Measurements from ENCODE around the gene LIX1L. TPM values are rescaled to one million over a fixed set of nuclear protein-coding genes. Genes with fewer than 3 reads are reported as not detected.
"Not testable (repeated sequence)": the region's sequence is repeated elsewhere in the genome, so short reads cannot be mapped to it uniquely, and the experiment has no call there.

The LIX1L gene
- total RNA-seq, 1 experiment from 2014 or later: 45.1 TPM

DNA sequence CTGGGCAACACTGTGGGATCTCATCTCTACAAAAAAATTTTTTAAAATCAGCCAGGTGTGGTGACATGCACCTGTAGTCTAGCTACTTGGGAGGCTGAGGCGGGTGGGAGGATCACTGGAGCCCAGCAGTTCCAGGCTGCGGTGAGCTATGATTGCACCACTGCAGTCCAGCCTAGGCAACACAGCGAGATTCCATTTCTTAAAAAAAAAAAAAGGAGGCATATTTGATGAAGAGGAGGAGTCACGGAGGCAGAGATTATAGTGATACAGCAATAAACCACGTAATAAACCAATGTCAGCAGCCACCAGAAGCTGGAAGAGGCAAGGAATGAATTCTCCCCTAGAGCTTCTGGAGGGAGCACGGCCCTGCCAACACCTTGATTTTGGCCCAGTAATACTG lies 4.0 kb downstream of the LIX1L start:
- in situ Hi-C loops (cut with HindIII; ENCODE audit: low pct_unique_long_range_greater_than_20kb, low sequenced_read_pairs): no loop called here

DNA sequence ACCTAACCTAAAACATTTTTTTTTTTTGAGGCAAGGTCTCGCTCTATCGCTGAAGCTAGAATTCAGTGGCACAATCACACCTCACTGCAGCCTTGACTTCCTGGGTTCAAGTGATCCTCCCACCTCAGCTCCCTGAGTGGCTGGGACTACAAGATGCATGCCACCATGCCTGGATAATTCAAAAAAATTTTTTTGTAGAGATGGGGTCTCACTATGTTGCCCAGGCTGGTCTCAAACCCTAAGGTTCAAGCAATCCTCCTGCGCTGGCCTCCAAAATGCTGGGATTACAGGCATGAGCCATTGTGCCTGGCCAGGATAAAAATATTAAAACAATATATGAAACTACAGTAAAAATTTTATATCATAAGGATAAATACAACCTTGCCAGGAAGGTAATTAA lies 4.9 kb downstream of the LIX1L start:
- in situ Hi-C loops (cut with HindIII; ENCODE audit: low pct_unique_long_range_greater_than_20kb, low sequenced_read_pairs): no loop called here
- DNase-seq (ENCODE audit: low read depth, low spot score): no peak

More for the DNA sequence above, 4.0 kb downstream of the LIX1L start:
- DNase-seq (ENCODE audit: low read depth, low spot score): no peak

DNA sequence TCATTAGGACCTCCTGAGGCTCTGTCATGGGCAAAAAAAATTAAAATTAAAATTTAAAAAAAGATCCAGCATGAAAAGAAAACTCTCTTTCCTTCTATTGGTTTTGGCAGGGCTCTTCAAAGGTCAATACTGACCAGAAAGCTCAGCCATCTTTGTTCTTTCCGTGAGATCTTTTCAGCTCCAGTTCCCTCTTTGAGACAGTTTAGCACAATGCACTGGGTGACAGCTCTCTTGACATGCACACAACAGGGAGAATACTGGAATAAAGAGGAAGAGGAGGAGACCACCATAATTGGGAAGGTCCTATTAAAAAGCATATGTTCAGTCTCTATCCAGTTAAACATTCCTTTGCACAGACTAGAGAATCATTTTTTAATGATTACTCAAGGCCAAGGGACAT lies 6.3 kb downstream of the LIX1L start:
- in situ Hi-C loops (cut with HindIII; ENCODE audit: low pct_unique_long_range_greater_than_20kb, low sequenced_read_pairs): no loop called here
- no peak for DNase-seq (ENCODE audit: low read depth, low spot score)

DNA sequence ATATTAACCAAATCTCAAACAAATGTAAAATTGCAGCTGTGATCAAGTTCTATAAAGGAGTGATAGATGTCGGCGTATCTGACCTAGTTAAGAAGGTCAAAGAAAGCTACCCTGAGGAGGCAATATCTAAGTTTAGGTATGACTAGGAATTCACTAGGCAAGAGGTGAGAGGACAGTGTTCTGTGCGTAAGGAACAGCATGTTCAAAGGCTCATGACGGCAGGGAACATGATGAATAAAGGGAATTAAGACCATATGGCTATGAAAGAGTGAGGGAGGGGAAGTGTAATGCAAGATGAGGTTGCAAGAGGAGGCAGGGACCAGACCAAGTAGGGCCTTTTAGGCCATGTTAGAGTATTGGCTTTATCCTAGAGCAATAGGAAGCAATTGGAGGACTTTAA lies 8.6 kb downstream of the LIX1L start:
- in situ Hi-C loops (cut with HindIII; ENCODE audit: low pct_unique_long_range_greater_than_20kb, low sequenced_read_pairs): no loop called here

DNA sequence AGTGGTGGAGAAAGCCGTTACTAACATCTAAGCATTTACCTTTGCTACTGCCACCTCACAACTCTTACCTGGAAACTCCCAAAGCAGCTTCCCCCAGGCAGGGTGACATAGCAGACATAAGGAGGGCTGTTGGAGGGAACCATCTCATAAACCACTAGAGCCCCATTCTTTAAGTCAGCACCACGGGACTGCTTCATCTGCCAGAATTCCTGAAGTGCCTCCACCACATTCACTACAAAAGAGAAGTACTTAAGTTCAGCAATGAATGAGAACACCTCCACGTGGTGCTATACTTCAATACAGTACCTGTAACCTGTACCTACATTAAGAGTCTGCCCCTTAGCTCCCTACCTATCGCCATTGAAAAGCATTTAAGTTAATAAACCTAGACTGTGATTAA lies 10.3 kb downstream of the LIX1L start:
- no peak for DNase-seq (ENCODE audit: low read depth, low spot score)
- in situ Hi-C loops (cut with HindIII; ENCODE audit: low pct_unique_long_range_greater_than_20kb, low sequenced_read_pairs): no loop called here

More for the DNA sequence above, 8.6 kb downstream of the LIX1L start:
- DNase-seq (ENCODE audit: low read depth, low spot score): no peak

DNA sequence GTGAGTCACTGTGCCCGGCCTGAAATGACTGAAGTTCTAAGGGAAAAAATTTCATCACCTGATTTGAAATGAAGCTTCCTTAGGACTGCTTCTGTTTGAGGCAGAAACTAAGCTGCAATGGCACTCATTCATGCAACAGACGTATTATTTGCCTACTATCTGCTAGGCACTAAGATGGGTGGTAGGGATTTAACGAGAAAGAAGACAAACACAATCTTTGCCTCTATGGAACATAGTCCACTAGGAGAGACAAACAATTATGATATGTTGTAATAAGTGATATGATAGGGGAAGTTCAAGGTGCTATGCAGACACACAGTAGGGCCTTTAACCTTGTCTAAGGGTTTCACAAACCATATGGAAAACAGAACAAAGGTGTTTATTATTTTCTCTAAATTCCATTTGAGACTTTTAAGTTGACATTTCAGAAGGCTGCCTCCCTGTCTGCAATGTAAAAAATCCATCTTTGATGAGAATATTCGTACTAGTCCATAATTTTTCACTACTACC lies 11.3 kb downstream of the LIX1L start:
- DNase-seq (ENCODE audit: low read depth, low spot score): no peak
- in situ Hi-C loops (cut with HindIII; ENCODE audit: low pct_unique_long_range_greater_than_20kb, low sequenced_read_pairs): no loop called here

DNA sequence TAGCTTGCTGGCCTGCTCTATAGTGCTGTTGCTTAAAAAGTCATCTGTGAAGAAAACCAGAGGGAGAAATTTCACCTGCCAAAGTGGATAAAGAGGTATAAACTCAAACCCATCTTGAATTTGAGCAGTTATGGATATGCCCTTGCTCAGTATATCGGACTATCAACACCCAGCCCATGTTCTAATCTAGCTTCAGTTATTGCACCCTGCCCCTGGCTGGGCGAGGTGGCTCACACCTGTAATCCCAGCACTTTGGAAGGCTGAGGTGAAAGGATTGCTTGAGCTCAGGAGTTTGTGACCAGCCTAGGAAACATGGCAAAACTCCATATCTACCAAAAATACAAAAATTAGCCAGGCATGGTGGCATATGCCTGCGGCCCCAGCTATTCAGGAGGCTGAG lies 13.3 kb downstream of the LIX1L start:
- DNase-seq (ENCODE audit: low read depth, low spot score): no peak
- in situ Hi-C loops (cut with HindIII; ENCODE audit: low pct_unique_long_range_greater_than_20kb, low sequenced_read_pairs): no loop called here

DNA sequence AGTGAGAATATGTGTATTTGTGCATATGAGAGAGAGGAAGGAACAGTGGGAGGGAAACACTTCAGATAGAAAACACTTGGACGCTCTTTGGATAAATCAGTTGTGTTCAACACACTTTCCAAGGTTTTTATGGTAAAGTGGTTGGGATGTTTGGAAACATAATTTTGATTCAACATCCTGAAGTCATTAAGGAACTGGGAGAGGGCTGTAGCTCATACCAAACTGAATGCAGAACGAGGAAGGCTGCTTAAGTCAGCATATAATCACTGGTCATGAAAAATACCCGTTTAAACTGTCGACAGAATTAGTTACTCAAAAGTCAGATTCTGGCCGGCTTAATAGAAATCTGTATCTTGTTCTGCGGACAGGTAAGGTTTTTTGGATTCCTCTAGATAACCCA lies 14.9 kb downstream of the LIX1L start:
- no peak for DNase-seq (ENCODE audit: low read depth, low spot score)
- in situ Hi-C loops (cut with HindIII; ENCODE audit: low pct_unique_long_range_greater_than_20kb, low sequenced_read_pairs): no loop called here

DNA sequence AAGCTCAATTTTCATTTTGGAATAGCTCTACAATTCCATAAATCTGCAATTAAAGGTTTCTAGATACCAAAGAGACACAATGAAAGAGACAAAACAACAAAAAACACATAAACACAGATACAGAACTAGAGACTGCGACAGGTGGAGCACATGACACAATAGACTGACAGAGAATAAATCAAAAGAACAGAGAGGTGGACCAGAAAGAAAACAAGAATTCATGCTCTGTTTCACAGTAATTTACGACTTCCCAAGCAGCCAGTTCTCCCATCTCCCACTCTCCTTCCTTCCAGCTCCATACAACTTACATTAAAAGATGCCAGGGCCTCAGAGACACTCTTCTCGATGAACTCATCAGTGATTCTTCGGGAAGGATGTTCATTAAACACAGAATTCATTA lies 15.4 kb downstream of the LIX1L start:
- DNase-seq (ENCODE audit: low read depth, low spot score): no peak
- in situ Hi-C loops (cut with HindIII; ENCODE audit: low pct_unique_long_range_greater_than_20kb, low sequenced_read_pairs): no loop called here

DNA sequence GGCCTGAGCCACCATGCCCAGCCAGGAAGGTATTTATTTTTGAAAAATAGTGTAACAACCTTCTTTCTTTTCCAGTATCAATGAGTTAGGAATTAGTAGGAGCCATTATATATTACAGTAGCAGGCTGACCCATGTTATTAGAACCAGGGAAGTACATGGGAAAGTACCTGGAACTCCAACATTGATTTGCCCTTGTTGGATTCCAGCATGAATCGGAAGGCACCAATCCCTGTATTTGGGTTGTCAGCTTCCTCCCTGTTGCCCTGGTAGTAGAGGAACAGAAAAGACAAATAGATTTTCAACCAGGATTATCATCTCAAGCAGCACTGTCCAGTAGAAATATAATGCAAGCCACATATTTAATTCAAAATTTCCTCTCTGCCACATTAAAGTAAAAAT lies 20.4 kb downstream of the LIX1L start:
- no peak for DNase-seq (ENCODE audit: low read depth, low spot score)
- in situ Hi-C loops (cut with HindIII; ENCODE audit: low pct_unique_long_range_greater_than_20kb, low sequenced_read_pairs): no loop called here

DNA sequence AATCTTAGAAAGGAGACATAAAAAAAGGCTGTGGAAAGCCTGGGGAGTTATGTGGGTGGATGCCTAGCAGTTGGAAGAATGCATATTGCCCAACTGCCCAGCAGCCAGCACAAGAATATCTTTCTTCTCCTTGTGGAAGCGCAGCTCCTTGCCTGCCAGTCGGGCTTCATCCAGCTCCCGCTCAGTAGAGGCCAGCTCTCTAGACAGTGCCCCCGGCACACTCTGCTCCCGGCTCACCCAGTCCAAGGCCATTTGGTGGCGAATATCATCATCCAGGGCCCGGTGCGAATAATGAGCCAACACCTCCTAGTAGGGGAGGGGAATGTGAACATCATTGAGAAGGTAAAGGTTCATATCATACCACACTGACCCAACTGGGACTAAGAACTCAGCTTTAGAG lies 21.6 kb downstream of the LIX1L start:
- in situ Hi-C loops (cut with HindIII; ENCODE audit: low pct_unique_long_range_greater_than_20kb, low sequenced_read_pairs): no loop called here
- DNase-seq (ENCODE audit: low read depth, low spot score): peak; percentile 79

DNA sequence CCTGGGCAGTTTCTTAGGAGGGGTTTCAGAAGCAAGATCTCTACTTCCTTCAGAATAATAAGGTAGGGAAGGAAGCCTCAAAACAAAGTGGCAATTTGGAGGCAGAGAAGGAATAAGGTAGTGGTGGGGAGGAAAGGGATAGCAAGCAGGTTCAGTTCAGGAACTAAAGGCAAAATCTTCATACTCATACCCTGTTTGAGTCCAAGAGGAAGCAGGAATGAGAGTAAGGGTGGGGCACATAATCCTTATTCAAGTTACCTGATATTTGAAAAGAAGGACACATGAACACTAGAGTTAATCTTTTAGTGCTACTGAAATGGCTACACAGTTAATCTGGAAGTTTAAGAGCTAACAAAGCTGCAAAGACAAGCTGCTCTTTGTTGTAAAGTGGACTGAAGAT lies 22.1 kb downstream of the LIX1L start:
- in situ Hi-C loops (cut with HindIII; ENCODE audit: low pct_unique_long_range_greater_than_20kb, low sequenced_read_pairs): no loop called here
- DNase-seq (ENCODE audit: low read depth, low spot score): no peak

DNA sequence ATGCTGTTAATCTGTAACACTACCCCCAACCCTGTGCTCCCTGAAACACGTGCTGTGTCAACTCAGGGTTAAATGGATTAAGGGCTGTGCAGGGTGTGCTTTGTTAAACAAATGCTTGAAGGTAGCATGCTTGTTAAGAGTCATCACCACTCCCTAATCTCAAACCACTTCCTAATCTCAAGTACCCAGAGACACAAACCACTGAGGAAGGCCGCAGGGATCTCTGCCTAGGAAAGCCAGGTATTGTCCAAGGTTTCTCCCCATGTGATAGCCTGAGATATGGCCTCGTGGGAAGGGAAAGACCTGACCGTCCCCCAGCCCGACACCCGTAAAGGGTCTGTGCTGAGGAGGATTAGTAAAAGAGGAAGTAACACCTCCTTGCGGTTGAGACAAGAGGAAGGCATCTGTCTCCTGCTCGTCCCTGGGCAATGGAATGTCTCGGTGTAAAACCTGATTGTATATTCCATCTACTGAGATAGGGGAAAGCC lies 25.3 kb downstream of the LIX1L start:
- DNase-seq (ENCODE audit: low read depth, low spot score); in situ Hi-C loops (cut with HindIII; ENCODE audit: low pct_unique_long_range_greater_than_20kb, low sequenced_read_pairs): not testable (repeated sequence)

DNA sequence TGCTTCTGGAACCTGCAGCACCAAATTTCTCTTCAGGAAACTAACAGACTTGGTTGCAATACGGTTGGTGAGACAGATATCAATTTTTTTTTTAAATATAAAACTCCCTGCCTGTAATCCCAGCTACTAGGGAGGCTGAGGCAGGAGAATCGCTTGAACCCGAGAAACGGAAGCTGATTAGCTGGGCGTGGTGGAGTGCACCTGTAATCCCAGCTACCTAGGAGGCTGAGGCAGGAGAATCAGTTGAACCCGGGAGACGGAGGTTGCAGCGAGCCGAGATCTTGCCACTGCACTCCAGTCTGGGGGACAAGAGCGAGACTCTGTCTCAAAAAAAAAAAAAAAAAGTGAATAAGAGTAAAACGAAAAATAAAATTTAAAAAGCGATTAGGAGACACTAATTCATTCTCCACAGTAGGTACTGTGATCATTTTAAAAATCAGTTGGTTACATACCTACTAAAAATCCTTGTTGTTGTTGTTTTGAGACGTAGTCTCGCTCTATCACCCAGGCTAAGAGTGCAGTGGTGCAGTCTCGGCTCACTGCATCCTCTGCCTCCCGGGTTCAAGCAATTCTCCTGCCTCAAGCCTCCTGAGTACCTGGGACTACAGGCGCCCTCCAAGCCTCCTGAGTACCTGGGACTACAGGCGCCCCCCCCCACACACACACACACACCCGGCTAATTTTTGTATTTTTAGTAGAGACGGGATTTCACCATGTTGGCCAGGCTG lies 29.7 kb downstream of the LIX1L start:
- DNase-seq (ENCODE audit: low read depth, low spot score): no peak
- in situ Hi-C loops (cut with HindIII; ENCODE audit: low pct_unique_long_range_greater_than_20kb, low sequenced_read_pairs): no loop called here

DNA sequence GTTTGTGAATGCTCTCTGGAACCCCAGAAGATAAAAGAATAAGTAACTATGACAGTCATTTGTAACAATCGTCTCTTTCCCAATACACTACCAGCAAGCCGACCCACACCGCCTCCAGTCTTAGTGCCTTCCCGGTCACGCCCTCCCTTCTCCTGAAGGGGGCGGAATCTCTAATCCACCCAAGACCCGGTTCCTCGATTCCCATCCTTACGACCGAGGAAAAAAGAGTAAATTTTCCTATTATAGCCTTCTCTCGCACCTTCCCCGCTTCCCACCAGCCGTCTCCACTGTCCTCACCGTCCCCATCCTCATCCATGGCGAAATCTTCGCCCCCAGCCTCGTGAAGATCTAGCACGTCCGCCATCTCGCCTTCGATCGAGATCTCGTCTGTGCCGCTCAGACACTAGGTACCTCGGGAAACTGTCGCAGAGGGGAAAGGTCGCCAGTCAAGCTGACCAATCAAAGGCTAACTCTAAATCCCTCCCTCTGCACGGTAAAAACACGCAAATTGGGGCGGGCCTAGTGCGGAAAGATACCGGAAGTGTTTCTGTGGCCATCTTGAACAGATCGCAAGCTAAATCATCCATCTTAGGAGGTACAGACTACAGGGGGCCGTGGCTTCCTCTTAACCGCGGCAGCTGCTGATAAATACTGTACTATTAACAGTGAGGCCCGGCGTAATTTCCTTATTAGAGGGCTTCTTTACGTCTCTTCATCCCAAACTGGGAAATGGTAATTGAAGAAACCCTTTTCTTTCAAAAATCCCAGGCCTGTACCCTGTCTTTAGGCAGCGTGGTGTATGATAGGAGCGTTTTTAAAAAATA lies 30.5 kb downstream of the LIX1L start, which contains the start of gene RBM8A:
RBM8A (minus strand) TSS at position 422 of the 824 bp plus-strand sequence; CDS start at position 364, 58 bp downstream.
- in situ Hi-C loops (cut with HindIII; ENCODE audit: low pct_unique_long_range_greater_than_20kb, low sequenced_read_pairs): no loop called here
- peak; percentile 100 for DNase-seq (ENCODE audit: low read depth, low spot score)

DNA sequence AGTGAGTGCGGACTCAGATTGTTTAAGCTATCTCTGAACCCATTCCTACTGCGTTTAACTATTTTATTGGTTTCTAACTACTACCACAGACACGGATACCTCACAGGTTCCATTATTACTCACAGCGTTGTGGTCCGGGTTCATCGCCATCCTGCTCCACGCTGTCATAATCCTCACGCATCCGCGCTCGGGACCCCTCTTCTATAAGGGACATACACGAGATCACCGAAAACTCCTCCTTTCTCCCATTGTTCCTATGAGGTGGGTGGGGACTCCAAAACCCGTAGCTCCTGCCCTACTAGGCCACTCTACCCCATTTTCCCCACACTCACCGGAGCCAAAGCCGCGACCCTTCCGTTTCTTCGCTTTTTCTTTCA lies 31.1 kb downstream of the LIX1L start:
- no peak for DNase-seq (ENCODE audit: low read depth, low spot score)
- in situ Hi-C loops (cut with HindIII; ENCODE audit: low pct_unique_long_range_greater_than_20kb, low sequenced_read_pairs): no loop called here

DNA sequence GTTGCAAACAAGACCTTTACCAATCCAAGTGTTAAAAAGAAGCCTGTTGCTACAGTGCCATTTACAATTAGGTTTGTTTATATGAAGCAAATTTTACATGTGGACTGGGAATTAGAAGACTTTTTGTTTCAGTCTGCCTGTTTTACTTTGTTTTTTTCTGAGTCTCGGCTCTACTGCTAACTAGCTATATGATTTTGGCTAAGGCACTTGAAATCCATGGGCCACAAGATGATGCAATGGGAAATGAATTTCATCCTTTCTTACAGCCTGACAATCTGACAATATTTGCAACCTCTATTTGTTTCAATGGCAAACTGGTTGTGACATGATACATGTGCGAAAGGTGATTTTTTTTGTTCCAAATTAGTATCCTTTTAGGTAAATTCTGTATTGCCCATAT lies 35.6 kb downstream of the LIX1L start:
- in situ Hi-C loops (cut with HindIII; ENCODE audit: low pct_unique_long_range_greater_than_20kb, low sequenced_read_pairs): no loop called here
- no peak for DNase-seq (ENCODE audit: low read depth, low spot score)

DNA sequence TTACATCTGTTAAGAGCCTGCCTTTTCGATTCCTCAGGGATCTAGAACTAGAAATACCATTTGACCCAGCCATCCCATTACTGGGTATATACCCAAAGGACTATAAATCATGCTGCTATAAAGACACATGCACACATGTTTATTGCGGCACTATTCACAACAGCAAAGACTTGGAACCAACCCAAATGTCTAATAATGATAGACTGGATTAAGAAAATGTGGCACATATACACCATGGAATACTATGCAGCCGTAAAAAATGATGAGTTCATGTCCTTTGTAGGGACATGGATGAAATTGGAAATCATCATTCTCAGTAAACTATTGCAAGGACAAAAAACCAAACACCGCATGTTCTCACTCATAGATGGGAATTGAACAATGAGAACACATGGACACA lies 37.5 kb downstream of the LIX1L start:
- in situ Hi-C loops (cut with HindIII; ENCODE audit: low pct_unique_long_range_greater_than_20kb, low sequenced_read_pairs); DNase-seq (ENCODE audit: low read depth, low spot score): not testable (repeated sequence)
